Measurements from ENCODE around the gene PKD2L2. TPM values are rescaled to one million over a fixed set of nuclear protein-coding genes. Genes with fewer than 3 reads are reported as not detected.

Gene PKD2L2
- total and polyA plus RNA-seq, 7 donors = 0.07 to 0.36 TPM; not detected in 5

GRCh38 chr5:137916923-137917322, 27.7 kb downstream of the PKD2L2 start:
- TF ChIP-seq POLR2A (IDR thresholded peaks at IDR 0.05) (no peak), POLR2AphosphoS5 (IDR thresholded peaks at IDR 0.05) (no peak)
- WGBS, 2 donors = 56 to 97% methylated on average over 1 of the region's 1 CpG
- no peak overlapping the region for H3K4me3 ChIP-seq
- H3K27me3 ChIP-seq = no peaks in the 10 kb centered on the region
- intact Hi-C loops (cut with DNase I) = no loop called here
- no peak for DNase-seq
- H3K27ac ChIP-seq = no peak overlapping the region
- no peaks in the 10 kb centered on the region for H3K36me3 ChIP-seq
- no peaks in the 10 kb centered on the region for H3K4me1 ChIP-seq
- H3K9me3 ChIP-seq = no peaks in the 10 kb centered on the region

- TF ChIP-seq POLR2A (IDR thresholded peaks at IDR 0.05) (no peak), EP300 (IDR thresholded peaks at IDR 0.05) (no peak), POLR2AphosphoS5 (IDR thresholded peaks at IDR 0.05) (no peak), CTCF (IDR thresholded peaks at IDR 0.05) (no peak)
- H3K27ac ChIP-seq = no peak overlapping the region
- intact Hi-C loops (cut with DNase I) = no loop called here
- 66 to 71% methylated on average over 3 of the region's 3 CpGs for WGBS, 2 donors
- H3K27me3 ChIP-seq = no peaks in the 10 kb centered on the region
- H3K4me1 ChIP-seq = peaks cover 0 to 12% (median 5%) of the 10 kb centered on the region in 4 donors
- H3K36me3 ChIP-seq = peaks cover 0 to 1% (median 0%) of the 10 kb centered on the region in 4 donors
- no peak for DNase-seq
- H3K4me3 ChIP-seq = no peak overlapping the region
- no peaks in the 10 kb centered on the region for H3K9me3 ChIP-seq
Observed at GRCh38 chr5:137921931-137922330, 32.7 kb downstream of the PKD2L2 start.

- WGBS, 2 donors = 51 to 57% methylated on average over 4 of the region's 4 CpGs
- peak overlapping the region in 1 of 4 donors; percentile 44 for H3K27ac ChIP-seq
- intact Hi-C loops (cut with DNase I) = no loop called here
Observed at GRCh38 chr5:137923856-137924255, 34.6 kb downstream of the PKD2L2 start.

GRCh38 chr5:137932800-137933199, 43.5 kb downstream of the PKD2L2 start:
- Histone ChIP-seq H3K9me3 (no peaks in the 10 kb centered on the region), H3K27ac (peak overlapping the region in 1 of 4 donors; percentile 64), H3K4me1 (peaks cover 0 to 16% (median 8%) of the 10 kb centered on the region in 4 donors), H3K4me3 (no peak overlapping the region), H3K36me3 (peaks cover 0 to 28% (median 0%) of the 10 kb centered on the region in 4 donors), H3K27me3 (no peaks in the 10 kb centered on the region)
- WGBS, 2 donors = 57 to 72% methylated on average over 3 of the region's 3 CpGs
- no peak for DNase-seq
- TF ChIP-seq POLR2A (IDR thresholded peaks at IDR 0.05) (no peak), POLR2AphosphoS5 (IDR thresholded peaks at IDR 0.05) (no peak), CTCF (IDR thresholded peaks at IDR 0.05) (no peak), EP300 (IDR thresholded peaks at IDR 0.05) (no peak)
- intact Hi-C loops (cut with DNase I) = no loop called here

More at GRCh38 chr5:137923856-137924255, 34.6 kb downstream of the PKD2L2 start:
- no peak for DNase-seq
- Histone ChIP-seq H3K4me1 (peaks cover 0 to 12% (median 5%) of the 10 kb centered on the region in 4 donors), H3K27me3 (no peaks in the 10 kb centered on the region), H3K4me3 (no peak overlapping the region), H3K9me3 (no peaks in the 10 kb centered on the region), H3K36me3 (peaks cover 0 to 20% (median 0%) of the 10 kb centered on the region in 4 donors)
- TF ChIP-seq POLR2A (IDR thresholded peaks at IDR 0.05) = no peak
- no peak for TF ChIP-seq EP300 (IDR thresholded peaks at IDR 0.05)
- no peak for TF ChIP-seq CTCF (IDR thresholded peaks at IDR 0.05)
- TF ChIP-seq POLR2AphosphoS5 (IDR thresholded peaks at IDR 0.05) = no peak

DNA sequence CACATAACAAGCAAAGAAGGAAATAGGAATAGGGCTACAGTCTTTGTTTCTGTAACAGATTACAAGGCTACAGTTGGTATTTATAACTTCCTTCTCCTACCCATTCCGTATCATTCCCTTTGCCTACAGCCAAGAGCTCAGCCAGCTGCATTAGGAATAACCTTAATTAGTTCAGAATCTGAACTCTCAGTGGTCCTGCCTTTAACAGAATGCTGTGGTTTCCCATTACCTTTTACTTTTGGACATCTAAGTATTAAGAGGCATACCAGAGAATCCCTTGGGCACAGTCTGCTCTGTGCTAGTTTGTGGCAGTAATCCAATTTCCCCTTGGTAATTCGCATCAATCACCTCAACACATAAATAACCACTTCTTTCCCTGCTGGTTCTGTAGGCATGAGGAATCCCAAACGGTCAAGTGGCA, 44.2 kb downstream of the PKD2L2 start:
- WGBS, 2 donors = 16 to 52% methylated on average over 3 of the region's 3 CpGs
- no peaks in the 10 kb centered on the region for H3K27me3 ChIP-seq
- no peak for DNase-seq

More for the DNA sequence above, 44.2 kb downstream of the PKD2L2 start:
- H3K9me3 ChIP-seq = no peaks in the 10 kb centered on the region
- TF ChIP-seq POLR2AphosphoS5 (IDR thresholded peaks at IDR 0.05) (peak in 1 of 4 donors; percentile 28), CTCF (IDR thresholded peaks at IDR 0.05) (no peak)
- peak overlapping the region in 2 of 4 donors; percentile 38 to 64 for H3K27ac ChIP-seq
- no peak overlapping the region for H3K4me3 ChIP-seq
- peaks cover 0 to 16% (median 8%) of the 10 kb centered on the region in 4 donors for H3K4me1 ChIP-seq
- H3K36me3 ChIP-seq = peaks cover 0 to 28% (median under 1%) of the 10 kb centered on the region in 4 donors
- intact Hi-C loops (cut with DNase I) = no loop called here

Data from sigmoid colon (tissue), 7 donors.